OCI-LY1 (cell line): ENCODE measurements around the gene SLC37A1.

Experiments used
- CTCF ChIP-seq: fragments of 200-600 bp; sonication (generic), shearing (Covaris generic); IDR thresholded peaks from 2 replicates; pipeline ENCODE4 v1.5.1; 2017; ENCODE audit warnings: mild to moderate bottlenecking, antibody characterized with exemption, low read length, moderate library complexity, mixed read lengths
- EZH2 ChIP-seq: fragments of 200-600 bp; sonication (generic), shearing (Covaris generic); IDR thresholded peaks from 2 replicates; pipeline ENCODE4 v1.8.0; 2017; ENCODE audit warnings: borderline replicate concordance, mixed run types, mild to moderate bottlenecking, antibody characterized with exemption, low read length, moderate library complexity, mixed read lengths

- no peak for TF ChIP-seq CTCF
- no peak for TF ChIP-seq EZH2
These were observed 54.7 kb downstream of the SLC37A1 start for GRCh38 chr21:42568376-42568775.
